Left forelimb (tissue), 1 donor: Measurements from ENCODE around the gene KCNQ4.

Experiments used
- DNase-seq: peaks from one replicate; pipeline ENCODE4 v3.0.0-alpha.2; 2018; ENCODE audit warnings: low spot score

Gene KCNQ4

GRCh38 chr1:40777224-40777970, 6.2 kb upstream of the KCNQ4 start:
- no peak for DNase-seq

- no peak for DNase-seq
These were observed 2.6 kb upstream of the KCNQ4 start for GRCh38 chr1:40780678-40781607.

GRCh38 chr1:40781608-40781971, 2.0 kb upstream of the KCNQ4 start:
- DNase-seq, result no peak

GRCh38 chr1:40782371-40782956, 1.1 kb upstream of the KCNQ4 start:
- DNase-seq, result no peak

- DNase-seq, result no peak
These were observed 669 bp downstream of the KCNQ4 start for GRCh38 chr1:40784141-40784770.

- no peak for DNase-seq
These were observed 1.2 kb downstream of the KCNQ4 start for GRCh38 chr1:40784771-40785151.

- DNase-seq, result no peak
These were observed 1.9 kb downstream of the KCNQ4 start for GRCh38 chr1:40785446-40785845.

- DNase-seq, result no peak
These were observed 2.8 kb downstream of the KCNQ4 start for GRCh38 chr1:40786171-40786994.

GRCh38 chr1:40786995-40787705, 3.6 kb downstream of the KCNQ4 start:
- no peak for DNase-seq

GRCh38 chr1:40787737-40788560, 4.4 kb downstream of the KCNQ4 start:
- no peak for DNase-seq

GRCh38 chr1:40788561-40789341, 5.2 kb downstream of the KCNQ4 start:
- DNase-seq, result no peak

GRCh38 chr1:40789342-40789598, 5.7 kb downstream of the KCNQ4 start:
- no peak for DNase-seq

GRCh38 chr1:40789661-40790430, 6.3 kb downstream of the KCNQ4 start:
- DNase-seq, result no peak

- no peak for DNase-seq
These were observed 8.4 kb downstream of the KCNQ4 start for GRCh38 chr1:40792036-40792435.

GRCh38 chr1:40793617-40794016, 10.0 kb downstream of the KCNQ4 start:
- DNase-seq, result no peak

- DNase-seq, result no peak
These were observed 10.5 kb downstream of the KCNQ4 start for GRCh38 chr1:40794048-40794447.

- no peak for DNase-seq
These were observed 11.6 kb downstream of the KCNQ4 start for GRCh38 chr1:40794974-40795715.
